HepG2 (cell line): Measurements from ENCODE around the gene ZMIZ2. TPM values are rescaled to one million over a fixed set of nuclear protein-coding genes. Genes with fewer than 3 reads are reported as not detected.

Source experiments
- ATF7 ChIP-seq, 2 experiments: fragments of 450-650 bp in 1 of 2; sonication (generic) in 1 of 2; formaldehyde crosslinking in 1 of 2; IDR thresholded peaks; 2 replicates each; pipeline versions ENCODE4 v1.4.0 to v1.6.1; 2016 to 2020; ENCODE audit warnings: antibody characterized with exemption in 1 of 2, mild to moderate bottlenecking in 1 of 2, missing genetic modification reagents in 1 of 2
- BCL6 ChIP-seq: IDR thresholded peaks from 2 replicates; pipeline ENCODE4 v1.6.1; 2016; ENCODE audit warnings: missing genetic modification reagents, missing compliant biosample characterization
- DNMT1 ChIP-seq: sonication (generic); formaldehyde crosslinking; IDR thresholded peaks from 2 replicates; pipeline ENCODE4 v1.5.1; 2020; ENCODE audit warnings: mild to moderate bottlenecking, missing genetic modification reagents
- ELK4 ChIP-seq: sonication (generic); formaldehyde crosslinking; IDR thresholded peaks from 2 replicates; pipeline ENCODE4 v1.9.0; 2021; ENCODE audit warnings: missing genetic modification reagents, borderline replicate concordance
- ESRRA ChIP-seq: sonication (generic); formaldehyde crosslinking; IDR thresholded peaks from 2 replicates; pipeline ENCODE4 v1.5.1; 2020; ENCODE audit warnings: mild to moderate bottlenecking, low read depth, missing genetic modification reagents
- FOXO1 ChIP-seq: sonication (generic); formaldehyde crosslinking; IDR thresholded peaks from 2 replicates; pipeline ENCODE4 v1.4.0; 2020; ENCODE audit warnings: missing genetic modification reagents
- GATAD1 ChIP-seq: IDR thresholded peaks from 2 replicates; pipeline ENCODE4 v1.6.1; 2016; ENCODE audit warnings: missing genetic modification reagents, missing compliant biosample characterization
- HDAC2 ChIP-seq: sonication (generic); formaldehyde crosslinking; IDR thresholded peaks from 2 replicates; pipeline ENCODE4 v1.4.0; 2020; ENCODE audit warnings: missing genetic modification reagents
- KDM1A ChIP-seq: IDR thresholded peaks from 2 replicates; pipeline ENCODE4 v1.6.1; 2016; ENCODE audit warnings: missing compliant biosample characterization
- KLF15 ChIP-seq: sonication (generic); formaldehyde crosslinking; IDR thresholded peaks from 2 replicates; pipeline ENCODE4 v1.8.1; 2023; ENCODE audit warnings: borderline replicate concordance, mild to moderate bottlenecking, inconsistent platforms, missing genetic modification reagents, mixed read lengths
- MEF2D ChIP-seq: sonication (generic); formaldehyde crosslinking; IDR thresholded peaks from 2 replicates; pipeline ENCODE4 v1.5.1; 2020; ENCODE audit warnings: mild to moderate bottlenecking, missing genetic modification reagents
- MXI1 ChIP-seq: IDR thresholded peaks from 3 replicates; pipeline ENCODE4 v1.6.1; 2012; ENCODE audit warnings: low read depth, low read length, inconsistent platforms, borderline replicate concordance
- MZF1 ChIP-seq: sonication (generic); formaldehyde crosslinking; IDR thresholded peaks from 2 replicates; pipeline ENCODE4 v1.8.1; 2023; ENCODE audit warnings: mild to moderate bottlenecking, missing genetic modification reagents, borderline replicate concordance
- NONO ChIP-seq, 2 experiments: fragments of 450-650 bp in 1 of 2; sonication (generic) in 1 of 2; formaldehyde crosslinking in 1 of 2; IDR thresholded peaks in 1 of 2; conservative IDR thresholded peaks in 1 of 2; 2 replicates each; pipeline versions ENCODE4 v1.6.1 to v1.8.0; 2017 to 2022; ENCODE audit warnings: mild to moderate bottlenecking in 1 of 2, missing genetic modification reagents in 1 of 2, moderate library complexity in 1 of 2
- PITX1 ChIP-seq: sonication (generic); formaldehyde crosslinking; IDR thresholded peaks from 2 replicates; pipeline ENCODE4 v1.5.1; 2020; ENCODE audit warnings: mild to moderate bottlenecking, missing genetic modification reagents
- RBFOX2 ChIP-seq: fragments of 200-400 bp; formaldehyde crosslinking; IDR thresholded peaks from 2 replicates; pipeline ENCODE4 v1.6.1; 2017; ENCODE audit warnings: low read depth, mild to moderate bottlenecking, low read length
- REPIN1 ChIP-seq: sonication (generic); formaldehyde crosslinking; IDR thresholded peaks from 2 replicates; pipeline ENCODE4 v1.8.0; 2022; ENCODE audit warnings: missing genetic modification reagents, low read depth, mild to moderate bottlenecking, borderline replicate concordance
- TARDBP ChIP-seq: sonication (generic); formaldehyde crosslinking; IDR thresholded peaks from 2 replicates; pipeline ENCODE4 v1.8.0; 2022; ENCODE audit warnings: mild to moderate bottlenecking, missing genetic modification reagents
- TEF ChIP-seq: sonication (generic); formaldehyde crosslinking; IDR thresholded peaks from 2 replicates; pipeline ENCODE4 v1.5.0; 2020; ENCODE audit warnings: missing genetic modification reagents
- ZC3H4 ChIP-seq: sonication (generic); formaldehyde crosslinking; IDR thresholded peaks from 2 replicates; pipeline ENCODE4 v1.4.0; 2020; ENCODE audit warnings: missing genetic modification reagents, borderline replicate concordance
- ZFY ChIP-seq: sonication (generic); formaldehyde crosslinking; IDR thresholded peaks from 2 replicates; pipeline ENCODE4 v1.4.0; 2020; ENCODE audit warnings: missing genetic modification reagents
- ZNF3 ChIP-seq: IDR thresholded peaks from 2 replicates; pipeline ENCODE4 v1.7.0; 2017; ENCODE audit warnings: inconsistent platforms
- ZNF788 ChIP-seq: sonication (generic); formaldehyde crosslinking; IDR thresholded peaks from 2 replicates; pipeline ENCODE4 v1.5.0; 2020; ENCODE audit warnings: mild to moderate bottlenecking, missing genetic modification reagents, borderline replicate concordance
- polyA plus RNA-seq, 8 experiments: library from polyadenylated mRNA; depleted of rRNA in 3 of 8; stranded (reverse) in 7 of 8; unstranded in 1 of 8; fragments of >200 nt; fragmentation: Illumina TruSeq in 4 of 8; extraction: Trizol in 4 of 8; gene quantifications; 2 replicates each; pipeline versions ENCODE4 v1.2.1 to v1.2.3, GENCODE V29; 2011 to 2016; ENCODE audit warnings: low read depth in 4 of 8, missing spikeins in 1 of 8, mixed read lengths in 1 of 8; ENCODE audit not compliant: insufficient read depth in 1 of 8
- total RNA-seq, 5 experiments: library from RNA; depleted of rRNA; stranded (reverse); fragments of >200 nt; fragmentation: Illumina TruSeq; extraction: Trizol; gene quantifications; 2 replicates each; pipeline ENCODE4 v1.2.3, GENCODE V29; 2016; ENCODE audit warnings: low read depth in 1 of 5
- TF ChIP-seq, protein P1 (sequence below): sonication (generic); formaldehyde crosslinking; IDR thresholded peaks from 2 replicates; pipeline ENCODE4 v1.5.0; 2020; ENCODE audit warnings: missing genetic modification reagents, mild to moderate bottlenecking, borderline replicate concordance
- TF ChIP-seq, protein P2 (sequence below): sonication (generic); formaldehyde crosslinking; IDR thresholded peaks from 2 replicates; pipeline ENCODE4 v1.5.0; 2020; ENCODE audit warnings: missing genetic modification reagents, mild to moderate bottlenecking, borderline replicate concordance
- TF ChIP-seq, protein P3 (sequence below): conservative IDR thresholded peaks from 2 replicates; pipeline ENCODE4 v1.6.1; 2018; ENCODE audit warnings: missing genetic modification reagents

The ZMIZ2 gene
- total and polyA plus RNA-seq, 2 of the 13 experiments (the other 11 are each of a cell fraction or from before 2014, with no cell fraction given) = 4.9 to 7.9 TPM

DNA sequence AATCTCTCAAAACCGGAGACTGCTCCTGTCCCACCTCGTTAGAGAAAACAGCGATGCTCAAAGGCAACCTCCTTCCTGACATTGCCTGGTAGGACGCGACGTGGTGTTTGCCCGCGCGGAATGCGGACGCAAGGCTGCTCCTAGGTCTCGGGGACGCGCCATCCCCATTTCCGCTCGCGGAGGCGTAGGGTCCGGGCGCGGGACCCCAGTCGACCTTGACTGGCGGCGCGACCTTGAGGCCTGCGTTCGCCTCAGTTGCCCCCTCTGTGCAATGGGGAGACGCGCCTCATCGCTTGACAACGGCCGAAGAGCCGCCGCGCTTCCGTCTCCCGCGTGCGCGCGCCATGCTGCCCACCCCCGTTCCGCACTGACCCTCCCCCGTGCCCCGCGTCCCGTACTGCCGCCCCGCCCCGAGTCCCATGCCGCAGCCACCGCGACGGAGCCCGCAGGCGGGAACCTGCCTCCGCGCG is 47.4 kb downstream of the ZMIZ2 start (continued):
- TF ChIP-seq ELK4 (CRISPR knock-in tag) = no peak
- TF ChIP-seq, protein P1, sequence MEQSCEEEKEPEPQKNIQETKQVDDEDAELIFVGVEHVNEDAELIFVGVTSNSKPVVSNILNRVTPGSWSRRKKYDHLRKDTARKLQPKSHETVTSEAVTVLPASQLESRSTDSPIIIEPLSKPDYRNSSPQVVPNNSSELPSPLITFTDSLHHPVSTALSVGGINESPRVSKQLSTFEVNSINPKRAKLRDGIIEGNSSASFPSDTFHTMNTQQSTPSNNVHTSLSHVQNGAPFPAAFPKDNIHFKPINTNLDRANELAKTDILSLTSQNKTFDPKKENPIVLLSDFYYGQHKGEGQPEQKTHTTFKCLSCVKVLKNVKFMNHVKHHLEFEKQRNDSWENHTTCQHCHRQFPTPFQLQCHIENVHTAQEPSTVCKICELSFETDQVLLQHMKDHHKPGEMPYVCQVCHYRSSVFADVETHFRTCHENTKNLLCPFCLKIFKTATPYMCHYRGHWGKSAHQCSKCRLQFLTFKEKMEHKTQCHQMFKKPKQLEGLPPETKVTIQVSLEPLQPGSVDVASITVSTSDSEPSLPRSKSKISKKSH = 0 out of 2 replicates have a peak, but pooled peaks have one; percentile 54
- no peak for TF ChIP-seq DNMT1 (CRISPR knock-in tag)
- TF ChIP-seq, protein P2, sequence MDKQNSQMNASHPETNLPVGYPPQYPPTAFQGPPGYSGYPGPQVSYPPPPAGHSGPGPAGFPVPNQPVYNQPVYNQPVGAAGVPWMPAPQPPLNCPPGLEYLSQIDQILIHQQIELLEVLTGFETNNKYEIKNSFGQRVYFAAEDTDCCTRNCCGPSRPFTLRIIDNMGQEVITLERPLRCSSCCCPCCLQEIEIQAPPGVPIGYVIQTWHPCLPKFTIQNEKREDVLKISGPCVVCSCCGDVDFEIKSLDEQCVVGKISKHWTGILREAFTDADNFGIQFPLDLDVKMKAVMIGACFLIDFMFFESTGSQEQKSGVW = no peak
- TF ChIP-seq, protein P3, sequence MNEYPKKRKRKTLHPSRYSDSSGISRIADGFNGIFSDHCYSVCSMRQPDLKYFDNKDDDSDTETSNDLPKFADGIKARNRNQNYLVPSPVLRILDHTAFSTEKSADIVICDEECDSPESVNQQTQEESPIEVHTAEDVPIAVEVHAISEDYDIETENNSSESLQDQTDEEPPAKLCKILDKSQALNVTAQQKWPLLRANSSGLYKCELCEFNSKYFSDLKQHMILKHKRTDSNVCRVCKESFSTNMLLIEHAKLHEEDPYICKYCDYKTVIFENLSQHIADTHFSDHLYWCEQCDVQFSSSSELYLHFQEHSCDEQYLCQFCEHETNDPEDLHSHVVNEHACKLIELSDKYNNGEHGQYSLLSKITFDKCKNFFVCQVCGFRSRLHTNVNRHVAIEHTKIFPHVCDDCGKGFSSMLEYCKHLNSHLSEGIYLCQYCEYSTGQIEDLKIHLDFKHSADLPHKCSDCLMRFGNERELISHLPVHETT (CRISPR knock-in tag) = peak; percentile 21
- TF ChIP-seq ZFY = no peak
- no peak for TF ChIP-seq NONO (IDR thresholded peaks at IDR 0.05)
- TF ChIP-seq NONO (CRISPR knock-in tag; conservative IDR thresholded peaks at IDR 0.05) = no peak
- TF ChIP-seq KLF15 (CRISPR knock-in tag) = no peak
- peak; percentile 100 for TF ChIP-seq ESRRA (CRISPR knock-in tag)
- TF ChIP-seq MEF2D = peak; percentile 36; the same call in 1 of the 2 replicates
- peak; percentile 79 for TF ChIP-seq HDAC2
- no peak for TF ChIP-seq FOXO1 (CRISPR knock-in tag)
- no peak for TF ChIP-seq TARDBP
- no peak for TF ChIP-seq MZF1 (CRISPR knock-in tag)
- TF ChIP-seq GATAD1 (CRISPR knock-in tag) = 0 out of 2 replicates have a peak, but pooled peaks have one; percentile 31
- TF ChIP-seq REPIN1 = peak; percentile 47; the same call in 1 of the 2 replicates
- peak; percentile 21; the same call in 1 of the 3 replicates for TF ChIP-seq MXI1
- TF ChIP-seq KDM1A = peak; percentile 99
- no peak for TF ChIP-seq BCL6
- no peak for TF ChIP-seq ZC3H4 (CRISPR knock-in tag)
- no peak for TF ChIP-seq RBFOX2
- no peak for TF ChIP-seq ATF7 (IDR thresholded peaks at IDR 0.05)
- 0 out of 2 replicates have a peak, but pooled peaks have one; percentile 6 for TF ChIP-seq ATF7 (CRISPR knock-in tag; IDR thresholded peaks at IDR 0.05)
- TF ChIP-seq PITX1 (CRISPR knock-in tag) = peak; percentile 54
- peak; percentile 85; the same call in 1 of the 2 replicates for TF ChIP-seq ZNF788 (CRISPR knock-in tag)
- TF ChIP-seq TEF (CRISPR knock-in tag) = no peak
- 0 out of 2 replicates have a peak, but pooled peaks have one; percentile 43 for TF ChIP-seq ZNF3
